Ectodermal cell (in vitro differentiated cells): ENCODE data around the gene AIFM3.

Source experiments
- H3K27ac ChIP-seq: 2 replicates; pipeline ENCODE4 v1.7.0; 2013; ENCODE audit warnings: mild to moderate bottlenecking, low read depth, low read length; ENCODE audit not compliant: insufficient read depth, poor library complexity, severe bottlenecking
- H3K27me3 ChIP-seq: 2 replicates; pipeline ENCODE4 v1.7.0; 2013; ENCODE audit warnings: mild to moderate bottlenecking, low read length; ENCODE audit not compliant: insufficient read depth, control insufficient read depth, poor library complexity, severe bottlenecking
- H3K36me3 ChIP-seq: one replicate; pipeline ENCODE4 v1.7.0; 2013; ENCODE audit warnings: low read length; ENCODE audit not compliant: control insufficient read depth, insufficient read depth
- H3K4me1 ChIP-seq: one replicate; pipeline ENCODE4 v1.7.0; 2013; ENCODE audit warnings: low read length; ENCODE audit not compliant: control insufficient read depth, insufficient read depth
- H3K4me3 ChIP-seq: 2 replicates; pipeline ENCODE4 v1.7.0; 2013; ENCODE audit warnings: low read depth, low read length, control low read depth; ENCODE audit not compliant: insufficient read depth
- H3K9me3 ChIP-seq: 2 replicates; pipeline ENCODE4 v1.7.0; 2013; ENCODE audit warnings: mild to moderate bottlenecking, low read length, moderate library complexity; ENCODE audit not compliant: control insufficient read depth
- WGBS, 2 experiments: methylation state at CpG; one replicate each; pipeline ENCODE4 v1.1.7; 2013; ENCODE audit warnings: missing lambda C conversion rate in 2 of 2; 5-methylcytosine and 5-hydroxymethylcytosine counted together

The AIFM3 gene

DNA sequence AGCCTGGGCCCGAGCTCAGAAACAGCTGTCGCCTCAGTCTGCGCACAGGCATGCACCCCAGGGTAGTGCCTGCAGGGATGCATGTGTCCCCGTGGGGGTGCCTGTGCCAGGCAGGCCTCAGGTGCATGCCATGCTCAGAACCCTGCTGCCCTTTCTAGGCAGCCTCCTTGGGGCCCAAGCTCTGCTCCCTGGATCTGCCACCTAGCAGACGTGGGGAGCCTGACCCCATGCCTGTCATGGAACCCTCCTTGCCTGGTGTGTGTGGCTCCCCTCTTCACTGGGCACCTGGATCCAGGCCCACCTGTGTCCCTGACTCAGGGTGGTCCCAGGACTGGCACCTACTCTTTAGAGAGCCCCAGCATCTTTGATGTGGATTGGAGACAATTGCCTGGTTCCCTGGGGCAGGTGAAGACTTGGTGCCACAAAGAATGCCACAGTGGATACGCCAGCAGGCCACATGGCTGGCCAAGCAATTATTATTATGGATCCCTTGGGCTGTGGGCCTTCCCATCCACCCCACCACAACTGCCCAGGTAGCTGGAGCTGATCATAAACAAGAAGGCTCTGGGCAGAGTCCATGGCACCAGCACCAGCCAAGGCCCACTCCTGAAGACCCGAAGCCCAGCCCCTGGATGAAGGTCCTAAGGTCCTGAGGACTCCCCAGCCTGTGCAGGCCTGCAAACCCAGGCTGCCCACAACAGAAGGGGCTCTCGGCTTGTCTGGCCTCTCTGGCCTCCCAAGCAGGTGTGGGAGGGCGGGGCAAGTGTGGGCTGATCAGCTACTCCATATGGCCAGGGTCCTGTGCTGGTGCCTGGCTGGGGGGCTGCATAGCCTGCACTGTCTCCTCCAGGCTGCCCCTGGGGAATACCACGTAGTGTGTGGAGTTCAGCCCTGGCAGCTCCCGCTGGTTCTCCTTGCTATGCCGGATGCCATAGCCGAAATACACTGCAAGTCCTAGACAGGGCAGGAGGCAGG is 61.5 kb downstream of the AIFM3 start:
- Histone ChIP-seq H3K4me1 (peaks cover 17% of the 10 kb centered on the region), H3K4me3 (no peak overlapping the region), H3K9me3 (no peaks in the 10 kb centered on the region), H3K27me3 (peaks cover 34% of the 10 kb centered on the region), H3K36me3 (no peaks in the 10 kb centered on the region), H3K27ac (no peak overlapping the region)
- 93% methylated on average over 13 of the region's 13 CpGs for WGBS, 2 experiments

DNA sequence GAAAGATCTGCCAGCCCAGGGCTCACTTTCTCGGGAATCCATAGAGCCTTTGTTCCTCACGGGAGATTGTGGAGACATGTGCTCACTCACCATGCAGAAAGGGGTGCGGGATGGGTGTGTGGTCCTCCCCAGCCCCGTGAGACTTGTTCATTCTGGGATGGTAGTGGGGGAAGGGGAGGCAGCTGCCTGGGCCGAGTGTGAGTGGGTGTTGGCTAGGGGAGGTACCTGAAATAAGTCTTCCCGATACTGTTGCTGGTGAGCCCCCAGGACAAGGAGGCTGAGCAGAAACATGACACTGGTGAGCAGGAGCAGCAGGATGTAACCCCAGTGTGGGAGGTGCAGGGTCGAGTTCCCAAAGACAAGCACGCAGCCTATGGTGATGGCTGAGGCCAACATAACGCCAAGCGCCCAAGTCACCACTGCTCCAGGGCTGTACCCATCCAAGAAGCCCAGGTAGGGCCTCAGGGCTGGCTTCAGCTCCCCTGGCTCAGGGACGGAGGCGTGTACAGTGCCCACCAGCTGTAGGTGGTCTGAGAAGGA is 62.5 kb downstream of the AIFM3 start:
- peaks cover 38% of the 10 kb centered on the region for H3K27me3 ChIP-seq
- 80 to 82% methylated on average over 12 of the region's 12 CpGs for WGBS, 2 experiments
- no peak overlapping the region for H3K27ac ChIP-seq
- H3K4me1 ChIP-seq = peaks cover 17% of the 10 kb centered on the region
- no peaks in the 10 kb centered on the region for H3K36me3 ChIP-seq
- H3K4me3 ChIP-seq = no peak overlapping the region
- no peaks in the 10 kb centered on the region for H3K9me3 ChIP-seq

DNA sequence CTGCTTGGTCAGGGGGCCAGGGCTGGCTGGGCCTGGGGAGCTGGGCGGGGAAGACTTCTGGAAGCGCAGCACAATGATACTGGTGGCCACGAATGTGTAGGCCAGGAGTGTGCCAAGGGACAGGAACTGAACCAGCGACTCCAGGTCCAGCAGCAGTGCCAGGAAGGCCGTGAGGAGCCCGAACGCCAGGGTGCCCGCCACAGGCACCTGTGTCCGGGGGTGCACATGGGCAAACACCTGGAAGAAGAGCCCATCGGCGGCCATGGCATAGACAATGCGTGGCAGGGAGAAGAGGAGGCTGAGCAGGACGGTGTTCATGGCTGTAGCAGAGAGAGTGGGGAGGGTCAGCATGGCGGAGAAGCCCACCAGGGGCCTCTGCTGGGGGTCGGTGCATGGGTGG is 63.0 kb downstream of the AIFM3 start:
- Histone ChIP-seq H3K27me3 (peaks cover 41% of the 10 kb centered on the region), H3K4me3 (no peak overlapping the region), H3K4me1 (peaks cover 17% of the 10 kb centered on the region), H3K27ac (no peak overlapping the region), H3K36me3 (no peaks in the 10 kb centered on the region), H3K9me3 (no peaks in the 10 kb centered on the region)
- WGBS, 2 experiments = 94% methylated on average over 15 of the region's 15 CpGs
